Stimulated activated CD4-positive, alpha-beta T cell treated with anti-CD3 and anti-CD28 coated beads, Interleukin-4, amount 100 ng/mL, for 1 hour (primary cell): ENCODE data around the gene TK2.
A peak's percentile ranks its signal among the peaks of the same experiment; 100 is the strongest.
"Not testable (repeated sequence)": the region's sequence is repeated elsewhere in the genome, so short reads cannot be mapped to it uniquely, and the experiment has no call there.

Experiments
- DNase-seq: peaks from one replicate; pipeline ENCODE4 v3.0.0-alpha.2; 2020

TK2 gene

GRCh38 chr16:66480265-66481080, 69.4 kb downstream of the TK2 start:
- DNase-seq = no peak

GRCh38 chr16:66479661-66480264, 70.2 kb downstream of the TK2 start:
- DNase-seq = no peak

GRCh38 chr16:66478733-66479511, 71.0 kb downstream of the TK2 start:
- peak; percentile 84 for DNase-seq

- no peak for DNase-seq
Observed at GRCh38 chr16:66477028-66477515, 72.8 kb downstream of the TK2 start.

- peak; percentile 57 for DNase-seq
Observed at GRCh38 chr16:66476328-66477027, 73.4 kb downstream of the TK2 start.

- DNase-seq = no peak
Observed at GRCh38 chr16:66475232-66475631, 74.7 kb downstream of the TK2 start.

GRCh38 chr16:66474750-66475199, 75.1 kb downstream of the TK2 start:
- peak; percentile 28 for DNase-seq

- DNase-seq = no peak
Observed at GRCh38 chr16:66473654-66474519, 76.0 kb downstream of the TK2 start.

- DNase-seq = no peak
Observed at GRCh38 chr16:66473051-66473571, 76.8 kb downstream of the TK2 start.

GRCh38 chr16:66471716-66472393, 78.1 kb downstream of the TK2 start:
- no peak for DNase-seq

- DNase-seq = no peak
Observed at GRCh38 chr16:66471264-66471663, 78.7 kb downstream of the TK2 start.

- DNase-seq = no peak
Observed at GRCh38 chr16:66470556-66470955, 79.4 kb downstream of the TK2 start.

- no peak for DNase-seq
Observed at GRCh38 chr16:66469947-66470546, 79.9 kb downstream of the TK2 start.

GRCh38 chr16:66469291-66469946, 80.5 kb downstream of the TK2 start:
- DNase-seq = no peak

- no peak for DNase-seq
Observed at GRCh38 chr16:66468321-66468965, 81.5 kb downstream of the TK2 start.

GRCh38 chr16:66467611-66468010, 82.3 kb downstream of the TK2 start:
- DNase-seq = no peak

- DNase-seq = not testable (repeated sequence)
Observed at GRCh38 chr16:66466636-66467035, 83.3 kb downstream of the TK2 start.

- DNase-seq = not testable (repeated sequence)
Observed at GRCh38 chr16:66465946-66466345, 84.0 kb downstream of the TK2 start.

- no peak for DNase-seq
Observed at GRCh38 chr16:66462912-66463311, 87.0 kb downstream of the TK2 start.
